Measurements from ENCODE around the gene POU3F2.

POU3F2 gene

DNA sequence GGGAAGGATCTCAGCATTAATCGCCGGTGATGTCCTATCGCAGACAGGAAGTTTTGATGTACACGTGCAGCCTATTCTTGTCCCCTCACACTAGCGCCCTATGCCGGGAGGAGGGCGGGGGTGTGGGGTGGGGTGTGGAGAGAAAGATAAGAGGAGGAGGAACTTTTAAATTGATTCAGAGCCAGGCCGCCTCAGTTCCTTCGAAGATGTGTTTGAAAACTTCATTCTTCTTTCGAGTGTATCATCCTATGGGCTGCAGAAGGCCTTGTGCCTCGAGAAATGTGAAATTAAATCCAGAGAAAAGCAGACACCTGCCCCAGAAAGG lies 2.5 kb upstream of the POU3F2 start:
- Histone ChIP-seq H3K27me3 (ENCODE audit: insufficient read depth, low read length) (peaks cover 97% of the 10 kb centered on the region), H3K27ac (ENCODE audit: low read depth, low read length) (no peak overlapping the region), H3K4me3 (ENCODE audit: low read depth, low read length) (peak overlapping the region; percentile 66; the same call in 1 of the 2 replicates), H2AFZ (ENCODE audit: low read length, unreplicated experiment) (no peak overlapping the region), H3K4me1 (ENCODE audit: control insufficient read depth, insufficient read depth, low read length, unreplicated experiment) (no peaks in the 10 kb centered on the region), H3K79me2 (ENCODE audit: control insufficient read depth, insufficient read depth, low read length, unreplicated experiment) (no peaks in the 10 kb centered on the region), H3K36me3 (ENCODE audit: insufficient read depth, low read length) (no peaks in the 10 kb centered on the region)

DNA sequence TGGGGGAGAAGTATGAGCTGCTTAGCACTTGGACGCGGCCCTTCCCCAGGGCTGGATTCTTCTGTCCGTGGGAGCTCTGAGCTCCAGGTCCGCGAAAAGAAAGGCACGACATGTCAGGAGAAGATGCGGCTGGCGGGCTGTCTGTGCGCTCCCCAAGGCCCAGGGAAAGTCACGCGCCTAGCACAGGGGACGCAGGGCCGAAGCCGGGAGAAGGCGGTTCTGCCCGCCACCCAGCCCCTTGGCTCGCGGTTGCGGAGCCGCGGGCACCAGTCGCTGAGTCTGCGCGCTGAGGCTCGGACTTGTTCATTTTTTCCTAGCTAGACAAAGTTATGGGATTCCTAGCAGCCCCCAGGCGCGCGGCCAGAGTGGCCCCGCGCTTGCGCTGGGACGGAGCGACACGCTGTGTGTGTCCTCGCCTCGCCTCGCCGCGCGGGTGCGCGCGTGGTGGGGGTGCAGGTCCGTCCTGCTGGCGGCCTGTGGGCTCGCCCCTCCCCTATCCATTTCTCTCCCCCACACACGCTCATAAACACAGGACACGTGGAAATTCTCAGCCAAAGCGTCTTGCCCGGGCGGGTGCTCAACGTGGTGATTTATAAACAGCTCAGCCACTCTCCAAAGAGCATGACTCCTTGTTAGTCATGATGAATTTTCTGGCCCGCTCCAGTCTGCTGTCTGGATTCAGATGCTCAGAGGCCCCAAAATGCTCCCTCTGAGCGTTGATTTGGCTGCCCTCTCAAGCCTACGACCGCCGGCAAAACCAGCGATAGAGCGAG lies 1.9 kb upstream of the POU3F2 start:
- H3K27ac ChIP-seq (ENCODE audit: low read depth, low read length): no peak overlapping the region
- H3K79me2 ChIP-seq (ENCODE audit: control insufficient read depth, insufficient read depth, low read length, unreplicated experiment): no peaks in the 10 kb centered on the region
- H2AFZ ChIP-seq (ENCODE audit: low read length, unreplicated experiment): no peak overlapping the region
- no peaks in the 10 kb centered on the region for H3K4me1 ChIP-seq (ENCODE audit: control insufficient read depth, insufficient read depth, low read length, unreplicated experiment)
- peak overlapping the region; percentile 66 for H3K4me3 ChIP-seq (ENCODE audit: low read depth, low read length)
- H3K36me3 ChIP-seq (ENCODE audit: insufficient read depth, low read length): no peaks in the 10 kb centered on the region
- H3K27me3 ChIP-seq (ENCODE audit: insufficient read depth, low read length): peaks cover 97% of the 10 kb centered on the region

DNA sequence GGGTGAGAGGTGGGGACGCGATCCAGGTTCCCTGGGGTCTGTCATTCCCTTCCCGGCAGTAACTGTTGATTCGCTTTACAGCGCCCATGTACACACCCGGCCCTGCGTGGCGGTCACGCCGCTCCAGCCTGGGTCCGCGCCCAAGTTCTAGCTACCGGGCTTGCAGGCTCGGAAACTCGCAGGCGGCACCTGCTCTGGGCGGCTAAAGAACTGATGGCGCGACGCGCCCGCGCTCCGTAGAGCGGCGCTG lies 1.4 kb upstream of the POU3F2 start:
- no peaks in the 10 kb centered on the region for H3K4me1 ChIP-seq (ENCODE audit: control insufficient read depth, insufficient read depth, low read length, unreplicated experiment)
- H3K79me2 ChIP-seq (ENCODE audit: control insufficient read depth, insufficient read depth, low read length, unreplicated experiment): no peaks in the 10 kb centered on the region
- no peak overlapping the region for H3K27ac ChIP-seq (ENCODE audit: low read depth, low read length)
- peak overlapping the region; percentile 66; the same call in 1 of the 2 replicates for H3K4me3 ChIP-seq (ENCODE audit: low read depth, low read length)
- H2AFZ ChIP-seq (ENCODE audit: low read length, unreplicated experiment): no peak overlapping the region
- H3K27me3 ChIP-seq (ENCODE audit: insufficient read depth, low read length): peaks cover 97% of the 10 kb centered on the region
- H3K36me3 ChIP-seq (ENCODE audit: insufficient read depth, low read length): no peaks in the 10 kb centered on the region

DNA sequence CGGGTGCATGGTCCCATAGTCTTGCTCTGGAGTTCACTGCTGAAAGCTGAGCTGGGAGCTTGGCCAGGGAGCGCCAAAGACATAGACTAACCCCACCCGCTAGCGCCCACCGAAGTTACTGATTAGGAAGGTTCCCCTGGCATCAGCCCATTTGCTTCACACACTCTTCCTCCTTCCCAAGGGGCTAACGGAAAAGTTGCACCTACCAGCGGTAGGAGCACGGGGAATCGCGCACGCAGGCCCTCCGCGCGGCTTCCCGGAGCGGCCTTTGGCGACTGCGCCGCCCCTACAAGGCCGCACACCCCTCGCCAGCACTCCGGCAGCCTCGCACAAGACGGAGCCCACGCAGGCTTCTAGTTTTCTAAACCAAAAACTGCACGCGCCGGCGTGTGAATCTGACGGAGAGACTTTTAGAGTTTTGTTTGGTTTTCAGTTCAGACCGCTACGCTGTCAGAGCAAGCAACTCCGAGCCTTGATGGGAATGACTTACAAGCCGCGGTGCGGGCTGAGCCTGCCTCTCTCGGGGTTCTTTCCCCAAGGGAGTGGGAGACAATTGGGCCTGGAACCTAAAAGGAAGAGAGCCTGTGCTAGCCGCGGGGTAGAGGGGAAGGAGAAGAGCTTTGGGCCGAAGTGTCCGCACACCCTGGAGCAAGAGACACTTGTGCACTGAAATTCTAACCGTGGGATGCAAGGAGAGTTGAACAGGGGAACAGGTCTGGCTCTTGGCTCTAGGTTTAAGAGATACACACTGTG lies 891 bp upstream of the POU3F2 start:
- H3K27ac ChIP-seq (ENCODE audit: low read depth, low read length): no peak overlapping the region
- H3K4me1 ChIP-seq (ENCODE audit: control insufficient read depth, insufficient read depth, low read length, unreplicated experiment): no peaks in the 10 kb centered on the region
- H3K79me2 ChIP-seq (ENCODE audit: control insufficient read depth, insufficient read depth, low read length, unreplicated experiment): no peaks in the 10 kb centered on the region
- peaks cover 97% of the 10 kb centered on the region for H3K27me3 ChIP-seq (ENCODE audit: insufficient read depth, low read length)
- no peak overlapping the region for H2AFZ ChIP-seq (ENCODE audit: low read length, unreplicated experiment)
- peak overlapping the region; percentile 66 for H3K4me3 ChIP-seq (ENCODE audit: low read depth, low read length)
- H3K36me3 ChIP-seq (ENCODE audit: insufficient read depth, low read length): no peaks in the 10 kb centered on the region

DNA sequence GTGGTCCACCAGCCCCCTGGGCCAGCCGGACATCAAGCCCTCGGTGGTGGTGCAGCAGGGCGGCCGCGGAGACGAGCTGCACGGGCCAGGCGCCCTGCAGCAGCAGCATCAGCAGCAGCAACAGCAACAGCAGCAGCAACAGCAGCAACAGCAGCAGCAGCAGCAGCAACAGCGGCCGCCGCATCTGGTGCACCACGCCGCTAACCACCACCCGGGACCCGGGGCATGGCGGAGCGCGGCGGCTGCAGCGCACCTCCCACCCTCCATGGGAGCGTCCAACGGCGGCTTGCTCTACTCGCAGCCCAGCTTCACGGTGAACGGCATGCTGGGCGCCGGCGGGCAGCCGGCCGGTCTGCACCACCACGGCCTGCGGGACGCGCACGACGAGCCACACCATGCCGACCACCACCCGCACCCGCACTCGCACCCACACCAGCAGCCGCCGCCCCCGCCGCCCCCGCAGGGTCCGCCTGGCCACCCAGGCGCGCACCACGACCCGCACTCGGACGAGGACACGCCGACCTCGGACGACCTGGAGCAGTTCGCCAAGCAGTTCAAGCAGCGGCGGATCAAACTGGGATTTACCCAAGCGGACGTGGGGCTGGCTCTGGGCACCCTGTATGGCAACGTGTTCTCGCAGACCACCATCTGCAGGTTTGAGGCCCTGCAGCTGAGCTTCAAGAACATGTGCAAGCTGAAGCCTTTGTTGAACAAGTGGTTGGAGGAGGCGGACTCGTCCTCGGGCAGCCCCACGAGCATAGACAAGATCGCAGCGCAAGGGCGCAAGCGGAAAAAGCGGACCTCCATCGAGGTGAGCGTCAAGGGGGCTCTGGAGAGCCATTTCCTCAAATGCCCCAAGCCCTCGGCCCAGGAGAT lies 1.0 kb downstream of the POU3F2 start:
- no peak overlapping the region for H3K4me3 ChIP-seq (ENCODE audit: low read depth, low read length)
- H3K36me3 ChIP-seq (ENCODE audit: insufficient read depth, low read length): no peaks in the 10 kb centered on the region
- no peaks in the 10 kb centered on the region for H3K4me1 ChIP-seq (ENCODE audit: control insufficient read depth, insufficient read depth, low read length, unreplicated experiment)
- H3K27me3 ChIP-seq (ENCODE audit: insufficient read depth, low read length): peaks cover 98% of the 10 kb centered on the region
- H2AFZ ChIP-seq (ENCODE audit: low read length, unreplicated experiment): no peak overlapping the region
- no peak overlapping the region for H3K27ac ChIP-seq (ENCODE audit: low read depth, low read length)
- no peaks in the 10 kb centered on the region for H3K79me2 ChIP-seq (ENCODE audit: control insufficient read depth, insufficient read depth, low read length, unreplicated experiment)

DNA sequence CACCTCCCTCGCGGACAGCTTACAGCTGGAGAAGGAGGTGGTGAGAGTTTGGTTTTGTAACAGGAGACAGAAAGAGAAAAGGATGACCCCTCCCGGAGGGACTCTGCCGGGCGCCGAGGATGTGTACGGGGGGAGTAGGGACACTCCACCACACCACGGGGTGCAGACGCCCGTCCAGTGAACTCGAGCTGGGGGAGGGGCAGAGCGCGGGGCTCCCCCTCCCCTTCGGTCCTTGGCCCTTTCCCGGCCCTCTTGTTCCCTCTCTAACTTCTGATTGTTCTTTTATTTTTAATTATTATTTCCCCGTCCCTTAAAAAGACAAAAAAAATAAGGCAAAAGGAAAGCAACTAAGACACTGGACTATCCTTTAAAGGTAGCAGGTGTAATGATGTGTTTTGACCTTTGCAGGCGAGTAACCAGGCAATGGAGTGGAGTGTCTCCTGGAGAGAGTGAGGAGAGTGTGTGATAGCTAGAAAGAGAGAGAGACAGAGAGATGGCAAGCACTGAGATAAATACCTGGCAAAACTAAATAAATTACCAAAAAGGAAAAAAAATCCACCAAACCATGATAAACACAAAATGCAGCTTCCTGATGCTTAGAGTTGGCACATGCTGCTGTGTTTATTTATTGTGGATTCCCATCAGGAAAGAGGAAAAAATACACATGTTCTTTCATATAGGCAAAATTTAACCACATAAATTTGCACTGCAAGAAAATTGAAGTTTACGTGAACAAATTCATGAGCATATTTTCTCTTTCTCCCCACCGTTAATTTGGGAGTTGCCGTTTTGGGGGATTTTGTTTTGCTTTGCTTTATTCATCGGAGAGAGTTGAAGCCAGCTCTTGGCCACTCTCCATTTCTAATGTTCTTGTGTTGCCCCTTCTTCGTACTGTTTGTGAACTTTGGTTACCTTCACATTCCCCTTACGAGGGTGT lies 1.9 kb downstream of the POU3F2 start:
- H2AFZ ChIP-seq (ENCODE audit: low read length, unreplicated experiment): no peak overlapping the region
- no peaks in the 10 kb centered on the region for H3K36me3 ChIP-seq (ENCODE audit: insufficient read depth, low read length)
- no peak overlapping the region for H3K27ac ChIP-seq (ENCODE audit: low read depth, low read length)
- H3K27me3 ChIP-seq (ENCODE audit: insufficient read depth, low read length): peaks cover 98% of the 10 kb centered on the region
- H3K4me1 ChIP-seq (ENCODE audit: control insufficient read depth, insufficient read depth, low read length, unreplicated experiment): no peaks in the 10 kb centered on the region
- no peaks in the 10 kb centered on the region for H3K79me2 ChIP-seq (ENCODE audit: control insufficient read depth, insufficient read depth, low read length, unreplicated experiment)
- no peak overlapping the region for H3K4me3 ChIP-seq (ENCODE audit: low read depth, low read length)

DNA sequence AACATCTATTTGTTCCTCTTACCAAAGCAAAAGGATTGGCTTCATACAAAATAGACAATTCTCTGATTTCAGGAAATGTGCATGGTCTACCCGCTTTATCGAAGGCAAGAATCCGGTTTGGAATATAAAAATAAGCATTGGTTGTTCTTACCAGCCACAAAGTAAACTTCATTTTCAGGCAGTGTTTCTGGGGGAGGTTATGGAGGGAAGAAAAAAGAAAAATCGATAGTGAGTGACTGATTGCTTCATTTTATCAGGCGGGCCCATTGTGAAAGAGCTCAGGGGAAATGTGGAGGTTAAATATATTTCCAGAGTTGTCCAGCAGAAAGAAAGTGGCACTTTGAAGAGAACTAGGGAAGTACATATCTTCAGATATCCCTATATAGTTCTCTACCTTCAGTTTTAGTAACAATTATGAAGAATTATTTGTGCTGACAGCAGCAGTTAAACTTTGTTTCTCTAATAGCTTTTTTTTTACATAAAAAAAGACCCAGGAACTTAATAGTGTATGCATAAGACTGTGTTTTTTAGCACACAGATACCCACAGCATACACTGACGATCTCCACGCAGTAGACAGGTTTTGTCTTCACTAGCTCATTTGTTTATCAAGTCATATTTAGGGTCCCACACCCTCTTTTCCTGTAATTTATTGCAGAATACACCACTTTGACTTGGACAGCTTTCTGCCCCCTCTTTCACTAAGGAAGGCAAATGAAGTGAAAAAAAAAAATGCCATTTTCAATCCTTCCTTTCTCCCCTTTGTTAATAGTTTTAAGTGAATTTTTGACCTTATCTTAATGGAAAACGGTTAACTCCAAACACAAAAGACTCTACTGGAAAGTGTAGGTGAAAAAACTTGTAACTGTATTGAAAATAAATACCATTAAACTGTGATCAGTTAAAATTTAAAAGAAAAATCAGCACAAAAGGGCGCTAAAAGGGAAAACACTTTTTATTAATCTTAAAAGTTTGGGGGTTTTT lies 2.9 kb downstream of the POU3F2 start:
- H3K36me3 ChIP-seq (ENCODE audit: insufficient read depth, low read length): no peaks in the 10 kb centered on the region
- no peaks in the 10 kb centered on the region for H3K4me1 ChIP-seq (ENCODE audit: control insufficient read depth, insufficient read depth, low read length, unreplicated experiment)
- H3K4me3 ChIP-seq (ENCODE audit: low read depth, low read length): no peak overlapping the region
- H2AFZ ChIP-seq (ENCODE audit: low read length, unreplicated experiment): no peak overlapping the region
- H3K27ac ChIP-seq (ENCODE audit: low read depth, low read length): no peak overlapping the region
- no peaks in the 10 kb centered on the region for H3K79me2 ChIP-seq (ENCODE audit: control insufficient read depth, insufficient read depth, low read length, unreplicated experiment)
- peaks cover 98% of the 10 kb centered on the region for H3K27me3 ChIP-seq (ENCODE audit: insufficient read depth, low read length)

DNA sequence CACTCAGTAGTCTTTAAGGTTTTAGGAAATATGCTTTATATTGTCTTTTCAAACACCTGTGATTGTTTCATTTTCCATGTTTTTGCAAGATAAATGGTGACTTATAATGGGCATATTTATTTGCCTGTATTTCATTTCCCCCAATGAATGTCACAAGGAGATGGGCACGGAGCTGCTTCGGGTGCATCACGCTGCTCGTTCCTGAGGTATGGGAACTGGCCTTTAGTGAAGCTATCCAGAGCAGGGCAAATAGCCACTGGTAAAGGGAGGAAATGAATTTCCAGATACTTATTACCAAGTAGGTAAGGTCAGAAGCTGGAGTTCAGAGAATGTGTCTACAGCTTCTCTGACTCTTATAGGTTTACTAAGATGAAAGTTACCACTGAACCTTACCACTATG lies 3.7 kb downstream of the POU3F2 start:
- no peak overlapping the region for H2AFZ ChIP-seq (ENCODE audit: low read length, unreplicated experiment)
- H3K36me3 ChIP-seq (ENCODE audit: insufficient read depth, low read length): no peaks in the 10 kb centered on the region
- no peaks in the 10 kb centered on the region for H3K79me2 ChIP-seq (ENCODE audit: control insufficient read depth, insufficient read depth, low read length, unreplicated experiment)
- no peaks in the 10 kb centered on the region for H3K4me1 ChIP-seq (ENCODE audit: control insufficient read depth, insufficient read depth, low read length, unreplicated experiment)
- no peak overlapping the region for H3K27ac ChIP-seq (ENCODE audit: low read depth, low read length)
- H3K4me3 ChIP-seq (ENCODE audit: low read depth, low read length): no peak overlapping the region
- peaks cover 98% of the 10 kb centered on the region for H3K27me3 ChIP-seq (ENCODE audit: insufficient read depth, low read length)

DNA sequence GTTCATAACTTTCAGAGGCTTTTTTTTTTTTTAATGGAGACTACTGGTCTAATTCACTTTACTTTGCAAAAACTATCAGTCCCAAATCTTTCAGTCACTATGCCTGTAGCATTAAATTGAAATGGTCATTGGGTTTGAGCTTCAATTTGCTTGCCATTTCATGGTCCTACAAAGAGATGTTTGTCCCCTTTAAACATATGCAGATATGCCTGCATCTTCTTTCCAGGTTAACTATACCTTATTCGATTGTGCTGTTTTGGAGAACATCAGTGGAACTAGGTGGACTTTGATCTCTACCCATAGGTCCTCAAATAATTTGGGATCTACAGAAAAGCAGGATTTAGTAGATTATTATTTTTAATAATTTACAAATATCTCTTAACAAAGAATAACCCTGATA lies 4.6 kb downstream of the POU3F2 start:
- Histone ChIP-seq H3K36me3 (ENCODE audit: insufficient read depth, low read length) (no peaks in the 10 kb centered on the region), H3K4me1 (ENCODE audit: control insufficient read depth, insufficient read depth, low read length, unreplicated experiment) (no peaks in the 10 kb centered on the region), H3K27ac (ENCODE audit: low read depth, low read length) (no peak overlapping the region), H3K27me3 (ENCODE audit: insufficient read depth, low read length) (peaks cover 98% of the 10 kb centered on the region), H3K4me3 (ENCODE audit: low read depth, low read length) (no peak overlapping the region), H2AFZ (ENCODE audit: low read length, unreplicated experiment) (no peak overlapping the region), H3K79me2 (ENCODE audit: control insufficient read depth, insufficient read depth, low read length, unreplicated experiment) (no peaks in the 10 kb centered on the region)

Data from ACC112 (cell line).